Stimulated activated CD8-positive, alpha-beta memory T cell treated with anti-CD3 and anti-CD28 coated beads, Interleukin-4, amount 100 ng/mL, for 4 hours (primary cell): ENCODE measurements around the gene MVD.

Experiments used
- DNase-seq, 2 donors: peaks; one replicate each; pipeline ENCODE4 v3.0.0-alpha.2; 2020; ENCODE audit warnings: low read depth in 2 of 2, low spot score in 1 of 2

The MVD gene

DNA sequence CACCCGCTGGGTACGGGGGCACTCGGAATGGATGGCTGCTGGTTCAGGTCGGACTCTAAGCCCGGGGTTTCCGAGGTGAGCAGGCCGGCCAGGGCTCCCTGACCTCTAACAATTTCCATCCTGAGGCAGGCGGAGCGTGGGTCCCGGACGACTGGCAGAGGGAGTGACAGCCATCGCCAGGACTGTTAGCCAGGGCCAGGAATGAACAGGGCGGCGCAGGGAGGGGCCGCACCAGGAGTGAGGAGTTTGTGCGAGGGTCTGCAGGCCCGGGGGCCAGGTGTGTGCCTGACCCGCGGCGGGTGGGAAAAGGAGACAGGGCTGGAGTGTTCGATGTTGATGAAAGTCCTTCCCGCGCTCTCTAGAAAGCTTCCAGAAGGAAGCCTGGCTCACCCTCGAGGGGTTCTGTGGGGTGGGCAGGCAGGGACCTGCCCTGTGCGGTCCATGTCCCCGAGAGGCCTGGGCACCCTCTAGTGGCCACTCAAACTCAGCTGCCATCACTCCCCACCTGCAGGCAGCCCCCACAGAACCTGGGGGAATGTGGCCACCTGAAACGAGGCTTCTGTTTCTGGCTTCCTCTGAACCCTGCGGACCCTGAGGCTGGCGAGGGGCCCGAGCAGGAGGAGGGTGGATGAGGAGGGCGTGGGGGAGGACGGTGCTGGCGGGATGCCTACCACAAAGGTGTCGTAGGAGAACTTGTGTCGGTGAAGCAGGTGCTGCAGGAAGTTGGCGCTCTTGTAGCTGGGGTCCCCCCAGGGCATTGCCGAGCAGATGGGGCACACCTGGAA, 35.1 kb upstream of the MVD start:
- DNase-seq: no peak

DNA sequence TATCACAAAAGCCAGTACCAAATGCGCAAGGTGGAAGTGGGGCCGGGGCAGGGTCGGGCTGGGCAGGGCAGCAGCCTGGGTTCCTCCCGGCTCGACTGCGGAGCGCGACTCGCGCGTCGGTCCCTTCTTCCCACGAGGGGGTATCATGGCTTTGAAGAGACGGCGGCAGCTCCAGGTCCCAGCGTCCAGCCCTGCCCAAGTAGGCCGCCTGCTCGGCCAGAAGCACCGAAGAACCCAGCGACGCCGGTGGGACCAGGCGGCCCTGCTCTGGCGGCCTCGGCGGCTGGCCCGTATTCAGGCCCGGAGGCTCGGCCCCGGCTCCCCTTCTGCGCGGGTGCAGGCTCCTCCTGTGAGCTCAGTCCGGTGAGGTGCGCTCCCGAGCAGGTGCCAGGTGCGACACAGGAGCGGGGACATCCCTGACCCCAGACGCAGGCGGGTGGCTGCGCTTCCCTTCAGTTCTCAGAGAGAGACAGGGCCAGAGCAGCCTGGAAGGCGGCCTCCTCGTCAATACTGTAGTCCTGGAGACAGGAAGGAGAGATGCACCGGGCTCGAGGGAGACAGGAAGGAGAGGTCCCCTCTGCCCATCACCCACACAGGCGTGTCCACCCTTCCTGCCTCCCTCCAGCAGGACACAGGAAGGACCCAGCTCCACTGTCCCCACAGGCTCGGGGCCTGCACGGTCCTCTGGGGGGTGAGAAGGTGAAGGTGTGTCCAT, 34.4 kb upstream of the MVD start:
- DNase-seq: no peak

DNA sequence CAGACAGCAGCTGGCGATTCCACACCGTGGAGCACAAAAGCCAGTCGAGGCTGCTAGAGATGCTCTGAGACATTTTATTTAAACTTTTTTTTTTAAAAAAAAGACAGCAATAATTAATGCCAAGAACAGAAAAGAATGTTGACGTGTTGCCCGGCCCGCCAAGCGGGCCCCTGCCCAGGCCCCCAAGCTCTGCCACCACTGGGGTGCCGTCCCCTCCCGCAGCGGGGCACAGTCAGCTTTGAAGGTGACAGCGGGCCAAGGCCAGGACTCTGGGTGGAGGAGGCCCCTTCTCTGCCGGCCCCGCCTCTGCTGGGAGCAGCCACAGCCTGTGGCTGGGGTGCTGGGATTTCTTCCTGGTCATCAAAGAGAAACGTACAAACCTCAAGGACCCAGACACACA, 33.5 kb upstream of the MVD start:
- no peak for DNase-seq

DNA sequence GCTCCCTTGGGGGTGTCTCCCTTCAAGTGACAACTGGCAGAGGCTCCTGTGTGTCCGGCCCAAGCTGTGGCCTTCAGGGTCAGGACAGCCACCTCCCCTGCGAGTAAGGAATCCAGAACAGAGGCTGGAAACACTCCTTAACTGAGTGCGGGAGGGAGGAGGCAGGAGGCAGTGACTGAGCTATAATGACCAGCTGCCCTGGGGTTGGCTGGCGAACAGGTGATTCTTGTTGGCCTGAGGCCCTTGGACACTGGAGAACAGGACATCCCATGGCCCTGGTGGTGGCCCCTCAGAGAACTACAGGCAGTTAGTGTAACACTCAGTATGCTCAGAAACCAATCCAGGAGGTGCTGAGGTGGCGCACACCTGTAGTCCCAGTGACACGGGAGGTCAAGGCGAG, 32.9 kb upstream of the MVD start:
- DNase-seq: no peak

DNA sequence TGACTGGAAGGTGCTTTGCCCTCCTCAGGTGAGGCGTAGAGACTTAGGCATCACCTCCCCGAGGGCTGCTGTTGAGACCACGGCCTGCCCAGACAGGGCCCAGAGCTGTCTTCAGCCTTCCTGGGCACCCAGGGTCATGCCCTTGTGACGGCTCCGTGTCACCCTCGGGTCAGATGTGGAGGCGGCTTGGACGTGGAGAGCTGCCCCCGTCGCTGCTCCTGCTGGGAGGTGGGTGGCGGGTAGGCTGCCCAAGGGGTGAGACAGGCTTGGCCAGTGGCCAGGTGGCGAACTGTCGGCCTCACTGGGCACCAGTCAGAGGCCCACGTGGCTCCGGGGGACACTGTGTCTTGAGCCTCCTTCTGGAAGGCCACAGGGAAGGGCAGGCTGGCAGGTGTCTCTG, 32.3 kb upstream of the MVD start:
- DNase-seq: no peak

DNA sequence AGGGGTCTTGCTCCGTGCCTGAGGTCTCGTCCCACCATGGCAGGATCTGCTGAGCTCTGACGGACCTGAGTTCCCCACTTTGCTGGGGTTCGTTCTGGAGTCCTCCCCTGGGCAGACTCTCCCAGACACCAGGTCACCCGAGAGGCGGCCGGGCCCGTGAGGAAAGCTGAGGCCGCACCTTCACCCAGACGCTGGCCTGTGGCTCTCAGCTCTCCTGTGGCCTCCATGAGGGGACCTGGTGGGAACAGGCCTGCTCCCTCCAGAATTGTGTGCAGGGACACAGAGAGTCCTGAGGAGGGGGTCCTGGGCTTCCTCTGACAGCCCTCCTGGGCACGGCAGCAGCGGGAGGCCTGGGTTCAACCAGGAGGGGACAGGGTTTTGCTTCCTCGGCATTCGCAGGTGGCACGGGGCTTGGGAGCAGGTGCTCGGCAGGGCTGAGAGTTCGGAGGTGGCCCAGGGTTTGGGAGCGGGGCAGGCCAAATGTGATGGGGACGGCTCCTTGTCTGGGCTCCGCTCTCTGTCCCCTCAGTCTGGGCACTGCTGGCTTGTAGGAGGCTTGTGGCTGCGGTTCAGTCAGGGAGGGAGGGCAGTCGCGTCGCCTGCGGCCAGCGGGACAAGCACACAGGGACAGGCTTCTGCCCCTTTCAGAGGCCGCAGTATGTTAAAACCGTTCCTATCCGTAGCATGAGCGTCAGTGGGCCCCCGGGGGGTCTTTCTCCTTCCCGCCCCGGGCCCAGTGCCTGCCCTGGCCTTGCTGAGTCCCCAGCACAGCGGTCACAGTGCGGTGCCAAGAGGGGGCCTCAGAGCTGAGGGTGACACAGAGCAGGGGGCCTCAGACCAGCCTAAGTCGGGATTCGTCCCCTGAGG, 31.6 kb upstream of the MVD start:
- no peak for DNase-seq

DNA sequence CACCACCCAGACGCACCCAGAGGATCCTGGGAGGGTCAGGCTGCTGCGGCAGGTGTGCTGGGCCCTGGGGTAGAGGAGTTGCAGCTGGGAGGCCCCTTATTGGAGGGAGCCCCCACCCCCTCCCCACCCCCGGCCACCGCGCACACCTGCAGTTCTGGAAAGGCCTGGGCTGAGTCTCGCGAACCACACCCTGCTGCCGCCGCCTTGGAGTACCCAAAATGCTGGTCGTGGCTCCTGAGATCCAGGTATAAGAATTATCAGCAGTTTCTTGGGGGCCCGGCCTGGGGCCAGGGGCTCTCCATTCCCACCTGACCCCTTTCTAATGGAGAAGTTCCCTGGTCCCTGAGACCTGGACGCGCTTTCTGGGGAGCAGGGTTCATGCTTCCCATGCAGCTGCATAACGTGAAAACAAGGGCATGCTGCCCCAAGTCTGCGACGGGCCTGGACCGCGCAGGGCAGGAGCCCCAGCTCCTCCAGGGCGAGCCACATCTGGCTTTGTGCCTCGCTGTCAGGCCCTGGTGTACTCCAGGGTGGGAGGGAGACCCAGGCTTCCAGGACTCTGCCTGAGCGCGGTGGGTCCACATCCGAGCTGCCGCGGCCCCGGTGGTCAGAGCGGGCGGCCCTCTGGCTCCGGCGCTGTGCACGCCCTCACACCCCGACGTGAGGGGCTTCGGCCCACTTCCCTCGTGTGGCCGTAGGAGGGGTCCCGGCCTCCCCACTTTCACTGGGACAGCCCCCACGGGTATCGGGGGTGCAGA, 30.7 kb upstream of the MVD start:
- no peak for DNase-seq

DNA sequence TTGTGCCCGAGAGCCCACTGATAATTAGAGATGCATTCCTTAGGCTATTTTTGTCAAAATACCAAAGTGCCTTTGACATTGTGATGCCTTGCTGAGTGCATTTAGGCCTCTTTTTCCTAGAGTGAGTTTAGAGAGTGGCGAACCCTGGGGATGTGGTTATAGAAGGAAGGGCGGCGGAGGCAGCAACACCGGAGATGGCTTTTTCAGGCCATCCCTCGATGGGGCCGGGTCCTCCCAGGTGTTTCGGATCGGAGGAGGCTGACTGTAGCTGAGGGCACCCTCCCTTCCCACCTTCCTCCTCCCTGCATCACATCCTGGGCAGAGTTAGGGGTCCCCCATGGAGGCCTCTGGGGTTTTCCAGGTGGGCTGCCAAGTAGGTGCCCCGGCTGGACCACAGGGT, 30.0 kb upstream of the MVD start:
- no peak for DNase-seq

DNA sequence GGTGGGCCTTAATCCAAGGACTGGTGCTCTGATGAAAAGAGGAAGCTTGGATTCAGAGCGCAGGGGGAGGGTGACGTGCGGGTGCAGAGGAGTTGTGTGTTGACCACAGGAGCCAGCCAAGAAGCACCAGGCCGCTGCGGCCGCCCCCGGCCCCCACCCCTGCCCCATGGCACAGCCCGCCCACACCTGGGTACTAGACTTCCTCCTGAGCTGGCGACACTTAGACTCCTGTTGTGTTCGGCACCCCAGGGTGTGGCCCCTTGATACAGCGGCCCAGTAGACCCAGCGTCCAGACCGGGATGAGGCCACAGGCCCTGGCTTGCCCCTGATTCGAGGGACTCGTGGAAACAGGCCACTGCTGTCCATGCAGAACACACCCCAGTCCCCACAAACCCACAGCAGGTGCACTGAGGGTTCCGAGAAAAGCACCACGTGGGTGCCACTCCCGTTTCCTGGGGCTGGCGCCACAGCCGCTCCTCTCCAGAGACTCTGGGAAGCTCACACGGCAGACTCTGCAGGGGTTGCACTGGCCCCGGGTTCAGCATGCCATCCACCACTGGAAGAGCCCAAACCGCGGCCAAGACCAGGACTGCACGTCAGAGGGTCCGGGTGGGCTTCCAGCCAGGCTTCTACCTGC, 29.2 kb upstream of the MVD start:
- DNase-seq: no peak

DNA sequence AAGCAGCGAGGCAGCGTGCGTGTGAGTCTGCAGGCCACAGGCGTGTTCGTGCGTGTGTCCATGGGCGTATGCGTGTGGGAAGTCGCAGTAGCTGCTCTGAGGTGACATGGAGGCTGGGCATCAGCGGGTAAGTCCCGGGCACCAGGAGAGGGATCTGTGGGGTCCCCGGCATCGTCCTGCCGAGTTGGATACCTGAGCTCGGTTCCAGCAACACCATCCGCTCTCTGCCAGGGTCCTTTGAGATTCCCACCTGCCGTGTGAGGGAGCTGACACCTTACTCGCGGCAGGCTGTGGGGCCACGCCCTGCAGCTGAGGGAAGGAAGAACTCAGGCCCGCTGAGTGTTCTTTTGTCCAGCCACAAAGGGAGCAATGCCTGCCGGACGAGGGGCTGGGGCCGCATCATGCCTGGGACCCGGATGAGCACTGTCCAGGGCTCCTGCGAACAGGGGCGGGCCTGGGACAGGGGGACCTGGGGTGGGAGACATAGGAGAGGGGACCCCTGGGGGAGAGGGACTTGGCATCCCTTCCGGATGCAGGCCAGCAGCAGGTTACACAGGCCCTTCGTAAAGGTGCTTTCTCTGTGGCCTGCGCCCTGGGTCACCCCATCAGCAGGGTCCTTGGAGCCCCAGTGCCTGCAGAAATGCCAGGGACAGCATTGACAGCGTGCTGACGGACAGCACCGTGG, 28.4 kb upstream of the MVD start:
- DNase-seq: no peak

DNA sequence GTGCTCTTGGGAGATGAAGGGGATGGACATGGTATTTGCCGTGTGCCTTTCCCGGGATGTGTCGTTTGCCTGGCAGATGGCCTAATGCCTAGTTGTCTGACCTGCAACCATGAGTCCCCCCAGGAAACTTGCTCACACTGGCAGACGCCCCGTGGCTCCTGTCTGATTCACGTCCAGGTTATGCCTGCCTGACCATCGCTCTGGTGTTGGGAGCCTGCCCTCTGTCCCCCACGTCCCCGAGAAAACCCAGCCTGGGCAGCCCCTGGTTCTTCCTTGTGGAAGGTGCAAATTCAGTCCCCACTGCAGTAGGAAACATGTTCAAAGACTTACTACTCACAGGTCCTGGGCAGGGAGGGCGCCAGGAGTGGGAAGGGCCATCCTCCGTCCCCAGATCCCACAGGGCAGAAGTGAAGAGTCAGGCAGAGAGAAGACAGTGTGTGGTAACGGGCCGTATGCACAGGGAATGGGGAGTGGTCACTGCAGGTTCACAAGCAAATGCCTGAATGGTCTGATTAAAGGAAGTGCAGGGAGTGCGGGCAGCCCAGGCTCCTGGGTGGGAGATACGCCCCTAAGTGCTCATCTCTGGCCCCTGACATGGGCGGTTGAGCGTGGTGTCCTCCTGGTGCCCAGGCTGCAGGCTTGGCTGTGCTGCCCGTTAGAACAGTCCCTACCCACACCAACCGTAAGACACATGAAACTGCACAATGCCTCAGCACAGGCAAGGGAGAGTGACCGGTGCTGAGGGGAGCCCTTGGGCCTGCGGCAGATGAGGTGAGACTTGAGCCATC, 27.6 kb upstream of the MVD start:
- no peak for DNase-seq

DNA sequence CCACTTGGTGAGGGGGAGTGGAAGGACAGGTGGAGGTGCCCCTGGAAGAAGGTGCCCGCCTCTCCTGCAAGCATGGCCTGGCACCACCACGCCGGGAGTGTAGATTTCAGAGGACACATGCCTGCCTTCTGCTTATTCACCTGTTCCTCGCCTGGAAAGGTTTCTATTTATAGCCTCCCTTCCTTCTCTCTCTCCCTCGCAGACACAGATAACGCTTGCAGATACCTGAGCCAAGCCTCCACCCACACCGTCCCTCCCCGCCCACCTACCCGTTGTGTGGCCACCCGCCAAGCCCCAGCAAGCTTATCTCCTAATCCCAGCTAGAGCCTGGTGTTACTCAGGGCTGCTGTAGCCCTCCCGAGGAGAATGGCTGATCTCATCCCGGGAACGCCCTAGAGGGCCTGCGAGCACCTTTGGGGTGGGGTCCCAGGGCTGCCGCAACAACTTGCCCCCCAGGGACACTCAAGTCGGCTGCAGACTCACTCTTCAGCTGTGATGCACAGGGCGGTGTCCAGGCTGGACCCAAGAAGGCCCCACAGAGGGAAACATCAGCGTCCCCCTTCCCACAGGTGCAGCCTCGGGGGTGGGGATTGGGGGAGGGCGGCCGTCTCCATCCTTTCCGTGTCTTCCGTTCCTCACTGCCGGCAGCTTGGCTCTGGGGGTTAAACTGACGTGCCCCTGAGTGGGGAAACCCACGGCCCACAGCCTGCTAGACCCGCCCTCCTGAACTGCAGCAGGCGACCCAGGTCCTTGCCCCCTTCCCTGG, 25.3 kb upstream of the MVD start:
- DNase-seq: no peak

DNA sequence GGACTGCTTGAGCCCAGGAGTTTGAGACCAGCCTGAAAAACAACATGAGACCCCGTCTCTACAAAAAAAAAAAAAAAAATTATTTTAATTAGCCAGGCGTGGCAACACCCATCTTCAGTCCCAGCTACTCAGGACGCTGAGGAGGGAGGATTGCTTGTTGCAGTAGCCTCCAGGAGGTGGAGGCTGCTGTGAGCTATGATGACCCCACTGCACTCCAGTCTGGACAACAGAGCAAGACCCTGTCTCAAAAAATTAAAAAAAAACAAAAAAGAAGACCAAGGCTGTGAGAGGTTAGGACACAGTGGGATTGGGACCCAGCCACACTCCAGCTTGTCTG, 24.8 kb upstream of the MVD start:
- no peak for DNase-seq

DNA sequence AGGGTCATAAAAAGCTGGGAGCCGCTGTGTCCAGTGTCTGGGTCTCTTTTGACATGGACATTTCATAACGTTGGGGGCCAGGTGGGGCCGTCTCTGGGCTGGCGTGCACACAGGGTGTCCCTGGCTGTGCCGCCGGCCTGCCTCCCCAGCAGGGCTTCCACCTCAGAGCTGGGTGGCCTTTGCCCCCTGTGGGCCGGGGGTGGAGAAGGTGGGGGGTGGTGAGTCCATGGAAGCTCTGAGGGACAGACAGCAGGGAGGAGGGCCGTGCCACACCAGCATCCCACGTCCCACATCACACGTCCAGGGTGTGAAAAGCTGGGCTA, 24.3 kb upstream of the MVD start:
- DNase-seq: no peak

DNA sequence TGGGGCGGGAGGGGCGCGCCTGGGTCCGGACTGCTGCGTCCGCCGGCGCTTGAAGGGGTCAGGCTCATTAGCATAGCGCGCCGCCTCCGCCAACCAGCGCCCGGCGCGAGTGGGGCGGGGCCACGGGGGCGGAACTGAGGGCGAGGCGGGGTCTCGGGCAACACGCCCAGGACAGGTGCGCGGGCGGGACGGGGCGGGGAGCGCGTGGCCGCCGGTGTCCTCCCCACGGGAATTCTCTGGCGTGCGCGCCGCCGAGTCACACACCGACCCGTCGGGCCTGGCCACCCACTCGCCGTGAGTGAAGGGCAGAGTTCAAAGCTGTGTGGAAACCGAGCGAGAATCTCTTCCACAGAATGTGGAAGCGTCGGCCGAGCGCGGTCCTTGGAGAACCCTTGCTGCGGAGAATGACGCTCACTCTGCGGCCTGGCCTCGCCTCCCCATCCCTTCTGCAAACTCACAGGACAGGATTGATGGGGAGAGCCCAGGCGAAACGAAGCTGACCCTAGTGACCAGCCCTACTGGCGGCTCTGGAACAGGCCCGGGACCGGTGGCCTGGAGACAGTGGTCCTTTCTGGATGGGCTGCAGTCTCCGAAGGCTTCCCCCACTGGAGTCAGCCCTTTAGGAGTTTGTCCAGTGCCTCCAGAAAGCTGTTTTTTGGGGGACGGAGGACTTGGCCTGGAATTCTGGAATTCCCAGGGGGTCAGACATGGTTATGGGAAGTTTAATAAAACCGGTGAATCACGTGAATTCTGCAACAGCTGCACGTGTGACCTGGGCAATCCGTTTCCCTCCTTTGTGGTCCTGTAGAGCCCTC, 23.8 kb upstream of the MVD start, which contains the start of gene SNAI3:
TSS of gene SNAI3 (minus strand) at position 69 of the 815 bp plus-strand sequence. CDS start 101 bp downstream, outside the sequence.
- DNase-seq: peak in 1 of 2 donors; percentile 73

DNA sequence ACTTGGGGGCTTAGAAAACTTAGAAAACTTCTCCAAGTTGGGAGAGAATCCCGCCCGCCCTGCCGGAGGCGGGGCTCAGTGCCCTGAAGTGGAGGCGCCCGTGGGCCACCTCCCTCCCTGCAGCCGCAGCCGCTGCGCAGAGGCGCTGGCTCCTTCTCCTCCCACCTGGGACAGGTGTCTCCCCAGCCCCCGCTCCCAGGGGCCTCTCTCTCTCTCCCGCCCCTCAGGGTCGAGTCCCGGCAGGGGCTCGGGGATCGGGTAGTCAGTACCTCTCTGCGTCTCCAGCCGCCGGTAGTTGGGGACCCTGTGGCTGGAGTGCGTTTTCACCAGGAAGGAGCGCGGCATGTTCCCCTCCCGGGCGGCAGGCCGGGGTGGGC, 23.2 kb upstream of the MVD start:
- no peak for DNase-seq

DNA sequence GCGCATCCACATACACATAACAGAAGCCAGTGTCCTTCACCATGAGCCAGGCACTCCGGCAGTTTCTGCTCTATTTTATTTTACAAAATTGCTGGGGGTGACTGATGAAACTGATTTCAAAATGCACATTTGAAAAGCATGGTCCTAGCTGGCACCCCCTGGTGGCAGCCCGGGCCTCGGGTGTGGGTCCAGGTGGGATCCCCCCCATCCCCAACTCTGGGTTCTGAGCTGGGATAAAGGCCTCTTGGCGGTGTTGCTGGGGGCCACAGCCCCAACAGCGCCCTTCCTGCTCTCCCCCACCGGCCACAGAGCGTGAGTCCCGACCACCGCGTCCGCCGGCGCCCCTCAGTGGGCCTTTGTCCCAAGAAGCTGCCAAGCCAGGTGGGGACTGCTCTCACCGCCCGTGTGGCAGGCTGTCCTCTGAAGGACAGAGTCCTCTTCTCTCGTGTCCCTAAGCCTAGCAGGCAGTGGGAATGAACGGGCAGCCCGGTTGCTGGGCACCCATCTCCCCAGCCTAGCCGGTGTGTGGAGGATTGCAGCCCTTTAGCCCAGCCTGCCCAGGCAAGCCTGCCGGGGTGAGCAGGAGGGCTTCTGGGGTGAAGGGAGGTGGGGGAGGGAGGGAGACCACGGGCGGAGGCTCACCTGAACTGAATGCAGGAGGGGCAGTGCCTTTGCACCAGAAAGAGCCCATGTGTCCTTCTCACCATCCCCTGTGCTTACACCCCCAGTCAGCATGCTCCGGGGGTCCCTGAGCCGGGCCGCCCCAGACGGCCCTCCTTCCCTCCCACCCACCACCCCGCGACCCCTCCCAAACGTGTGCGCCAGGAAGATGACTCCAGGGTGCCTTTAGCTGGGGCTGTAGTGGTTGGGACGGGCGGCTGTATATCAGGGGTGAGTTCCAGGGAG, 22.5 kb upstream of the MVD start:
- DNase-seq: no peak
